Measurements from ENCODE around the gene GRM7.

- TF ChIP-seq CTCF (conservative IDR thresholded peaks at IDR 0.05; ENCODE audit: low read depth, low read length) (no peak), EZH2 (IDR thresholded peaks at IDR 0.05; ENCODE audit: borderline replicate concordance, low read depth, low read length, poor library complexity, severe bottlenecking) (no peak)
Measured at GRCh38 chr3:7160689-7161088, 299.8 kb downstream of the GRM7 start.

Data from A673 (cell line).